HG03135 (cell line): ENCODE data around the gene LYSMD3.
"Not testable (repeated sequence)": the region's sequence is repeated elsewhere in the genome, so short reads cannot be mapped to it uniquely, and the experiment has no call there.

Experiments used
- ATAC-seq: cut with Tn5 transposase; IDR thresholded peaks from one replicate; pipeline ENCODE4 v1.9.1; 2021; ENCODE audit warnings: mild to moderate bottlenecking, moderate library complexity; ENCODE audit not compliant: unreplicated experiment

LYSMD3 gene

DNA sequence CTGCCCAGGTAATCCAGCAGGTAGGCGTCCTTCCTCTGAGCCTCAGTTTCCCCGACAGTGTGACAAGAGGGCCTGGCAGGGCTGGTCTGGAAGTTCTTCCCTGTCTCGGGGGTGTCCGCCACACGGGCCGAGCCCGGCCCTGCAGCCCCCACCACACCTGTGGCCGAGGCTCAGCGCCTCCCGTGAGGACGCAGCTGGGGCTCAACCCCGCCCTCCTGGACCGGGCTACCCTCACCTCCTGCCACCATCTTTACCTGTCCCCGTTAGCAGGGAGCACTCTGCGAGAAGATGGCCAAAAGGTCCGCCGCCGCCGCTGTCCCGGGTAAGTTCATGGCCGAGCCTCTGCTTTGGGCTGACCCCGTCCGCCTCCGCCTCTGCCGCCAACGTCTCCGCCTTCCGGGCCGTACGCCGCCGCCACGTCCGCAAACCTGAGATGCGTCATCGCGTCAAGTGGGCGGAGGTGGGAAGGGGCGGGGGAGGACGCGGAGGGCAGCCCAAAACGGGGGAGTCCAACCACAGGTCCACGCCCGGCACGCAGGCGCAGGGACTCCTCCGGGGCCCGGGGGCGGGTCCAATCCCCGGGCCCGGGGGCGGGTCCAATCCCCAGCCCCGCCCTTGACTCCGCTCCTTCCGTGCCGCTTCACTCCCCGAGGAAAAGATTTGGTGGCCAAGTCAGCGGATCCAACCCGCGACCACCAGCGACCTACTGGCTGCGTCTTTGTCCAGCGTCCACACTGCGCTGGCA is at the start of gene LYSMD3:
LYSMD3 (minus strand) TSS at position 391 of the 745 bp plus-strand sequence. CDS start 4,295 bp downstream, outside the sequence.
- ATAC-seq = peak; percentile 93

GRCh38 chr5:90576566-90576965 is 47.2 kb upstream of the LYSMD3 start:
- ATAC-seq = not testable (repeated sequence)

- ATAC-seq = no peak
These were observed 46.3 kb upstream of the LYSMD3 start for GRCh38 chr5:90575712-90576111.

DNA sequence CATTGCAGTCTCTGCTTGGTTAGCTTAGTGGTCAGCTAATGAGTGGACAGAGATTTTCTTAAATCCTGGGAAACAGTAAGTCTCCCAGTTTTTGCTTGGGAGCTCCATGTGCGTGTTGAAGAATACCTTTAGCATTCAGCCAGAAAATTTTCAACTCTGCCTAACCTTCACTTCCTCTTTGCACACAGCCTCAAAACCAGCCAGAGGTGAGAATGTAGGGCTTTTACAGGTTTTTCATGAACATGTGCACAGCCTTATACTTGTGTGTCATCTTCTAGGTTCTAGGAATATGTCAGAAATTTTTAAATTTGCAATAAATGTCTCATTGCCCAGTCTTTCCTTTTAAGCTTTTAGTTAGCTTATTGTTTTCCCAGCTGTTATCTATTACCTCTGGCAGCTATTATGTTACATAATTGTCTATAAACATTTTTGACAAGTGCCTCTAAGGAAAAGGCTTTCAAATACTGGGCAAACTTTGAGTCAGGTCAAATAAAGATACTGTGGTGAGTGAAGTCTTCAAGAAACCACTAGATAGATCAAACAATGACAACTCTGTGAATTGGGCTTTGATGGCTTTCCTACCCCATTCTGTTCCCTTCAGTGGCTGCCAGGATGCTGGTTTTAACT is 41.9 kb upstream of the LYSMD3 start:
- no peak for ATAC-seq

DNA sequence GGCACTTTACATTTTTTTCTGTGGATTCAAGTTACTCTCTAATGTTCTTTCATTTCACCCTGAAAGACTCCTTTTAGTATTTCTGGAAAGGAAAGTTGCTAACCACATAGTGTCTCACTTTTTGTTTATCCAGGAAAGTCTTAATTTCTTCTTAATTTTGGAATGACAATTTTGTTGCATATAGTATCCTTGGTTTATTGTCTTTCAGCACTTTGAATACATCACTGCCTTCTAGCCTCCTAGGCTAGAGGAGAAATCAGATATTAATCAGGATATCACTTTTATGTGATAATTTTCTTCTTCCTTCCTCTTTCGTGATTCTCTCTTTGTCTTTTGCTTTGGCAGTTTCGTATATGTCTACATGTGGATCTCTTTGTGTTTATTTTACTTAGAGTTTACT is 40.6 kb upstream of the LYSMD3 start:
- no peak for ATAC-seq

DNA sequence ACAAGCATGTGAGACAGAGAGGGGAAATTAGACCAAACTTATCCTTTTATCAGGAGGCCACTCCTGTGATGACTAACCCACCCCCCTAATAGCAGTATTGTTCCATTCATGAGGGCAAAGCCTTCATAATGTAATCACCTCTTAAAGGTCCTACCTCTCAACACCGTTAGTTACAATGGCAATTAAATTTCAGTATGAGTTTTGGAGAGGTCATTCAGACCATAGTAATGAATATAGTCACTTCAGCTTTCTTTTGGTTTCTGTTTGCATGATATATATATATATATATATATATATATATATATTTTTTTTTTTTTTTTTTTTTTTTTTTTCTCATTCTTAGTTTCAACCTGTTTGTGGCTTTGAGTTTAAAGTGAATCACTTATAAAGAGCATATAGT is 39.7 kb upstream of the LYSMD3 start:
- no peak for ATAC-seq

- no peak for ATAC-seq
These were observed 36.1 kb upstream of the LYSMD3 start for GRCh38 chr5:90565491-90565890.

DNA sequence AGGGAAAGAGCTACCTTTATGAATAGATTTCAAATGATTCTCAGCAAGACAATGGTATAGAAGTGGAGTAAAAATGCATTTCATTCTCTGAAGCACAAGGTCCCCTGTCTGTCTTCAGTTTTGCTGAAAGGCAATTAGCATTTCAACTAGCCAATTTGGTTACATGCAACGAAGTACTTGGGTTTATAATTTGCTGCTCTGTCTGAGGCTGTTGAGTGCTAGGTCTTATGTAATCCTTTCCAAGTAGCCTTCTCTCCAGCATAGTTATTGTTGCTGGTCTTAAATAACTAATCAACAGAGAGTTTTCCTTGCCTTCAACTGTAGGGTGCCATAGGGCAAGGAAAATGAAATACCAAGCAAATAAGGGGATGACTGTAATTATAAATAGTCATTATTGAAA is 33.7 kb upstream of the LYSMD3 start:
- ATAC-seq = no peak

- ATAC-seq = no peak
These were observed 33.0 kb upstream of the LYSMD3 start for GRCh38 chr5:90562341-90562740.

DNA sequence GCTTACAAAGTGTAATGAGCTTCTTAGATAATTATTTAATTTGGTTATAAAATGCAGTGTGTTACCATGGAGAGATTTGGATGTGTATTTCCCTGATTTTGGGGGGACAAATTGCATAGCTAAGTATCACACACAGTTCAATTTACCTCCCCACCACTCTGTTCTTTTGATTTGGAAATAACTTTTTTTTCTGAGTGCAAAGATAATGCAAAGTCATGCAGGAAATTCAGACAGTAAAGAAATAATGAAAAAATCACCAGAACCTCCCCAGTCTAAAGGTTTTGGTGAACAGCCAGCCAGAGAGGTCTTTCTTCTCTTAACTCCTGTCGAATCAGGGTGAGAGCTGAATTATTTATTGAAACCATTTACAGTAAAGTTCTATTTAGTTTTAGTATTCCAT is 32.4 kb upstream of the LYSMD3 start:
- no peak for ATAC-seq

- no peak for ATAC-seq
These were observed 31.4 kb upstream of the LYSMD3 start for GRCh38 chr5:90560771-90561170.

- no peak for ATAC-seq
These were observed 29.2 kb upstream of the LYSMD3 start, which contains the start of gene ADGRV1 for GRCh38 chr5:90558344-90559192. TSS of gene ADGRV1 (plus strand) at chr5:90558797. CDS start at chr5:90558896, 99 bp downstream.

DNA sequence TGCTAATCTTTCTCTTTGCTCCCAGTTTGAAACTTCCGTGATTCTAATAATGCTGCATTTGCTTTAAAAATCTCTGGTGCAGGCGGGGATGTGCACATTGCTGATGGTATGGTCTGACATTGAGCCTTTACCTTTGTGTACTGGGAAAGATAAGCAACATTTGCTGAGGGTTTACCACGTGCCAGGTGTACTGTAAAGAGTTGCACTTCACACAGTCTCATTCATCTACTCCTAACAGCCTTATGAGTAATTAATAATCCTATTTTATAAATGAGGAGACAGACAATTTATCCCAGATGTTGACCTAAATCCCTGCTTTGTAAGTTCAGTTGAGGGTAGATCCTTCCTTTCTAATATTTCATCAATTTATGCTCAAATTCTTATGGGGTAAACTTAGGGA is 28.5 kb upstream of the LYSMD3 start:
- no peak for ATAC-seq

- no peak for ATAC-seq
These were observed 28.0 kb upstream of the LYSMD3 start for GRCh38 chr5:90557391-90557790.

DNA sequence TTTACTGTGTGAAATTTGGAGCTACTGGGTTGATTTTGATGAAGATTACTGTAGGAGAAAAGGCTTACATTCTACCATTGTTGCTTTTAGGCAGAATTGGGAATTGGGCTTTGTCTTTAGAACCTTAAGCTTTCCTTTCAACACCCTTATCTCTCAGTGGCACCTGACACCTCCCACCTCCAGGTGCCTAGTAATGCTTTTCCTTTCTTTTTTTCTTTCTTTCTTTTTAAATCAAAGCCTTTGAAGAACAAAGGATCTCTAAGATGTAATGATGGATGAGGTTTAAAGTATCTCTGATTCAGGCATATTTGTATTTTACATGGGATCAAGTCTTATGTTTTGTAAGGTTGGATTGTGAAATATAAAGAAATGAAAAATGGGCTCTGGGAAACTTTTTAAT is 26.3 kb upstream of the LYSMD3 start:
- ATAC-seq = no peak

GRCh38 chr5:90554358-90555006 is 25.1 kb upstream of the LYSMD3 start:
- no peak for ATAC-seq

GRCh38 chr5:90553711-90554110 is 24.3 kb upstream of the LYSMD3 start:
- no peak for ATAC-seq

GRCh38 chr5:90551376-90551775 is 22.0 kb upstream of the LYSMD3 start:
- no peak for ATAC-seq

DNA sequence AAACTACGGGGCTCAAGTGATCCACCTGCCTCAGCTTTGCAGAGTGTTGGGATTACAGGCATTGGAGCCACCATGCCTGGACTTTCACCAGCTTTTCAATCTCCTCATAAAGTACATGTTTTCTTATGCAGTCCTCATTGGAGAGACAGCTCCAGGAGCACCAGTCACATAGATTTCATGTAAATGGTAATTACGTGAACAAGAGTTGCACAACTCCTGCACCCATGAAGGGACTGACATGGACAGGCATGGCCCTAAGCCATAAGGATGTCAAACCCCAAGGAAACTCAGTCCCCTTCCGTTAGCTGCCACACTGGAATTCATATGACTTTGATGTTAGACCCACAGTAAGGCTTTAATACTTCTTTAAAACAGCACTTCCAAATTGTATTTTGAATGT is 21.6 kb upstream of the LYSMD3 start:
- ATAC-seq = no peak

GRCh38 chr5:90549729-90550275 is 20.4 kb upstream of the LYSMD3 start:
- no peak for ATAC-seq

DNA sequence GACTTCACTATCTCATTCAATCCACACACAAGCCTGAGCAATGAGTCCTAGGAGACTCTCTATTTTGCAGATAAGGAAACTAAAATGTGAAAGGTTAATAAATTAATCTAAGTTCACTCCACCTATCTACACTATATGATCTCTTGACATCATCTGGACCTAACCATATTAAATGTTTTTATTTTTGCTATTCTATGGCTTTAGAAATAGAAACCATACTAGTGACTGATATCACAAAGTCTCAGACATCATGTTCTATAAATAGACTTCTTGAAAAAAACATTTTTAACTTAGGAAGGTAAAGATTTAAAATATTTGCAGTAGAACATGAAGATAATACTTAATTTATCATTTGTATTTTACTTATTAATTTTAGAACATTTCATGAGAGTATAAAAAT is 19.8 kb upstream of the LYSMD3 start:
- ATAC-seq = no peak
